Epithelial cell of proximal tubule (primary cell): Measurements from ENCODE around the gene NR3C2. TPM values are rescaled to one million over a fixed set of nuclear protein-coding genes. Genes with fewer than 3 reads are reported as not detected.
"Not testable (repeated sequence)": the region's sequence is repeated elsewhere in the genome, so short reads cannot be mapped to it uniquely, and the experiment has no call there.

Experiments used
- DNase-seq: peaks from one replicate; pipeline ENCODE4 v3.0.0-alpha.2; 2011; ENCODE audit warnings: low read depth
- H3K4me3 ChIP-seq: 2 replicates; pipeline ENCODE4 v1.5.1; 2011; ENCODE audit warnings: low read depth, mild to moderate bottlenecking, low read length
- total RNA-seq: library from RNA; depleted of rRNA; stranded (reverse); fragments of >200 nt; gene quantifications from 2 replicates; pipeline ENCODE4 v1.2.3, GENCODE V29; 2015
- TF ChIP-seq, protein P1 (sequence below): conservative IDR thresholded peaks from 2 replicates; pipeline ENCODE4 v1.5.1; 2012; ENCODE audit warnings: low read depth, mild to moderate bottlenecking, low read length

The NR3C2 gene
- total RNA-seq, 1 donor from 2014 or later, result 0.98 TPM

DNA sequence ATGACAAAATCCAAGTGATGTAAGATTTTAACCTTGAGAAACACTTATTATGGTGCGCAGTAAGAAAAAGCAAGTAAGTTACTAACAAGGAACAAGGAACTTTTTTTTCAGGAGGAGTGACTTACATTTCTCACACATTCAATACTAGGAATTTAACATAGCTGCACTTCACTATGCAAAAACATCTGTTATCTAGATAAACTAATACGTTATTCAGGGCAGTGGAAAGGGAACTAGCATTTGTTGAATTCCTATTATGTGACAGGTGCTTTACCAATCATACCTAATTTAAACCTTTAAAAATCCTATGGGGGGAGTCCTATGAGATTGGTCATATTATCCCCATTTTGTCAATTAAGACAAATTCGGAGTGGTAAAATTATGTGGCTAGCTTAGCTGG is 238.0 kb downstream of the NR3C2 start:
- DNase-seq, result no peak
- TF ChIP-seq, protein P1, sequence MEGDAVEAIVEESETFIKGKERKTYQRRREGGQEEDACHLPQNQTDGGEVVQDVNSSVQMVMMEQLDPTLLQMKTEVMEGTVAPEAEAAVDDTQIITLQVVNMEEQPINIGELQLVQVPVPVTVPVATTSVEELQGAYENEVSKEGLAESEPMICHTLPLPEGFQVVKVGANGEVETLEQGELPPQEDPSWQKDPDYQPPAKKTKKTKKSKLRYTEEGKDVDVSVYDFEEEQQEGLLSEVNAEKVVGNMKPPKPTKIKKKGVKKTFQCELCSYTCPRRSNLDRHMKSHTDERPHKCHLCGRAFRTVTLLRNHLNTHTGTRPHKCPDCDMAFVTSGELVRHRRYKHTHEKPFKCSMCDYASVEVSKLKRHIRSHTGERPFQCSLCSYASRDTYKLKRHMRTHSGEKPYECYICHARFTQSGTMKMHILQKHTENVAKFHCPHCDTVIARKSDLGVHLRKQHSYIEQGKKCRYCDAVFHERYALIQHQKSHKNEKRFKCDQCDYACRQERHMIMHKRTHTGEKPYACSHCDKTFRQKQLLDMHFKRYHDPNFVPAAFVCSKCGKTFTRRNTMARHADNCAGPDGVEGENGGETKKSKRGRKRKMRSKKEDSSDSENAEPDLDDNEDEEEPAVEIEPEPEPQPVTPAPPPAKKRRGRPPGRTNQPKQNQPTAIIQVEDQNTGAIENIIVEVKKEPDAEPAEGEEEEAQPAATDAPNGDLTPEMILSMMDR, result no peak
- H3K4me3 ChIP-seq, result no peak overlapping the region

DNA sequence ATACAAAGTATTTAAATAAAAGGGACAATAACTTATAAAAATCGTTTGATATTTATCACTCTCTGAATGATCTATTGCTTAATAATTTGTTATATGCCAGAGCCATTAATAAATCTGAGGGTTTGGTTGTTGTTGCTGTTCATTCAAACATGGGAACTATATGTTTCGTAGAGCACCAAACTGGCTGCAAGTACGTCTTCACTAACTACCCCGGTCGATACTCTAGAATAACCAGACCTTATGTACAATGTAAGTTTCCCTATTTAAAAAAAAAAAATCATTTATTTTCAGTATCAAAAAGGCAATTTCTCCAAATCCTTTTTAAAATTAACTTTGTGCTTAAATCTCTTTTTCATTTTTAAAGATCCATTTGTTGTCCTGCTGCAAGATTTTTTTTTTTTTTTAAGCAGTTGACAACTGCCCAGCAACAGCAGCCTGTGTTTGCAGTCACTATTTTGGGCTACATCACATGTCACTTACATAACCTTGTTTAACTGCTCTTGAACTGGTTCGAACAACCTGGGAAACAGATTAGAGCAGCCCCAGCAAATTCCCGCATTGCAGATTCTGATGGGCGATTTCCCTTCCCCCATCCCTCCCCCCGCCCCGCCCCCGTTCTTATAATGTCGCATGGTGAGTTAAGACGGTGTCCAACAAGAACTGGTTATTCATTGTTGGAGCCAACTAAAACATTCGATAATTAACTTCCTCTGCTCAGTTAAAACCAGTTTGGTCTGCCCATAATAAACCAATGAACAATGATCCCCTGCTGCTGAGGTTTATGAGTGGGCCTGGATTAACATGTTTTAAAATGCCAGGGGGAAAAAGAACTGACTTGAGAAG is 238.9 kb downstream of the NR3C2 start:
- peak; percentile 78 for DNase-seq
- no peak overlapping the region for H3K4me3 ChIP-seq
- TF ChIP-seq, protein P1, result no peak

GRCh38 chr4:148200960-148201359 is 241.3 kb downstream of the NR3C2 start:
- no peak overlapping the region for H3K4me3 ChIP-seq
- TF ChIP-seq, protein P1, result no peak
- DNase-seq, result no peak

- TF ChIP-seq, protein P1, result no peak
- H3K4me3 ChIP-seq, result no peak overlapping the region
- DNase-seq, result no peak
Measured at GRCh38 chr4:148196164-148196563, 246.1 kb downstream of the NR3C2 start.

GRCh38 chr4:148192526-148192925 is 249.7 kb downstream of the NR3C2 start:
- TF ChIP-seq, protein P1, result no peak

GRCh38 chr4:148187454-148188222 is 254.6 kb downstream of the NR3C2 start:
- not testable (repeated sequence) for DNase-seq, H3K4me3 ChIP-seq

More at GRCh38 chr4:148192526-148192925, 249.7 kb downstream of the NR3C2 start:
- H3K4me3 ChIP-seq, result no peak overlapping the region
- no peak for DNase-seq

GRCh38 chr4:148184922-148185321 is 257.3 kb downstream of the NR3C2 start:
- H3K4me3 ChIP-seq, result no peak overlapping the region
- TF ChIP-seq, protein P1, result no peak
- no peak for DNase-seq
